ENCODE results near the gene IRF1.

- TF ChIP-seq, protein P1, sequence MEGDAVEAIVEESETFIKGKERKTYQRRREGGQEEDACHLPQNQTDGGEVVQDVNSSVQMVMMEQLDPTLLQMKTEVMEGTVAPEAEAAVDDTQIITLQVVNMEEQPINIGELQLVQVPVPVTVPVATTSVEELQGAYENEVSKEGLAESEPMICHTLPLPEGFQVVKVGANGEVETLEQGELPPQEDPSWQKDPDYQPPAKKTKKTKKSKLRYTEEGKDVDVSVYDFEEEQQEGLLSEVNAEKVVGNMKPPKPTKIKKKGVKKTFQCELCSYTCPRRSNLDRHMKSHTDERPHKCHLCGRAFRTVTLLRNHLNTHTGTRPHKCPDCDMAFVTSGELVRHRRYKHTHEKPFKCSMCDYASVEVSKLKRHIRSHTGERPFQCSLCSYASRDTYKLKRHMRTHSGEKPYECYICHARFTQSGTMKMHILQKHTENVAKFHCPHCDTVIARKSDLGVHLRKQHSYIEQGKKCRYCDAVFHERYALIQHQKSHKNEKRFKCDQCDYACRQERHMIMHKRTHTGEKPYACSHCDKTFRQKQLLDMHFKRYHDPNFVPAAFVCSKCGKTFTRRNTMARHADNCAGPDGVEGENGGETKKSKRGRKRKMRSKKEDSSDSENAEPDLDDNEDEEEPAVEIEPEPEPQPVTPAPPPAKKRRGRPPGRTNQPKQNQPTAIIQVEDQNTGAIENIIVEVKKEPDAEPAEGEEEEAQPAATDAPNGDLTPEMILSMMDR (IDR thresholded peaks at IDR 0.05), result no peak
- no peak for TF ChIP-seq POLR2A (IDR thresholded peaks at IDR 0.05)
Measured at GRCh38 chr5:132498686-132499271, 8.2 kb upstream of the IRF1 start.
